Neural cell (in vitro differentiated cells): ENCODE results near the gene TIMM44. TPM values are rescaled to one million over a fixed set of nuclear protein-coding genes. Genes with fewer than 3 reads are reported as not detected.

Experiments used
- H2AFZ ChIP-seq: fragments of 200-600, 300-800 bp; sonication (generic), shearing (Covaris generic); 2 replicates; pipeline ENCODE4 v1.6.0; 2014; ENCODE audit warnings: low read depth, mild to moderate bottlenecking, antibody characterized with exemption, low read length, moderate library complexity
- H3F3A ChIP-seq: fragments of 200-600 bp; shearing (Covaris generic); 2 replicates; pipeline ENCODE4 v1.6.1; 2016; ENCODE audit warnings: mild to moderate bottlenecking, moderate library complexity, mixed read lengths, antibody characterized with exemption, low read length; ENCODE audit not compliant: insufficient read depth, poor library complexity, severe bottlenecking
- H3K27ac ChIP-seq: fragments of 200-600, 300-800 bp; sonication (generic), shearing (Covaris generic); 2 replicates; pipeline ENCODE4 v1.5.1; 2014; ENCODE audit warnings: mild to moderate bottlenecking, low read length, moderate library complexity
- H3K27me3 ChIP-seq: fragments of 300-800, 200-600 bp; sonication (generic), shearing (Covaris generic); 2 replicates; pipeline ENCODE4 v1.6.0; 2014; ENCODE audit warnings: mild to moderate bottlenecking, low read depth, low read length, moderate library complexity; ENCODE audit not compliant: insufficient read depth
- H3K36me3 ChIP-seq: fragments of 300-800, 200-600 bp; sonication (generic), shearing (Covaris generic); 2 replicates; pipeline ENCODE4 v1.5.1; 2014; ENCODE audit warnings: mild to moderate bottlenecking, antibody characterized with exemption, low read length, moderate library complexity; ENCODE audit not compliant: insufficient read depth
- H3K4me2 ChIP-seq: fragments of 300-800, 200-600 bp; sonication (generic), shearing (Covaris generic); 2 replicates; pipeline ENCODE4 v1.6.0; 2014; ENCODE audit warnings: mild to moderate bottlenecking, low read length
- H3K4me3 ChIP-seq: fragments of 300-800, 200-600 bp; sonication (generic), shearing (Covaris generic); 2 replicates; pipeline ENCODE4 v1.5.1; 2014; ENCODE audit warnings: mild to moderate bottlenecking, low read length, moderate library complexity
- H3K79me2 ChIP-seq: fragments of 200-600 bp; shearing (Covaris generic); replicated peaks from 2 replicates; pipeline ENCODE4 v1.6.0; 2014; ENCODE audit warnings: mild to moderate bottlenecking, low read length, moderate library complexity; ENCODE audit not compliant: insufficient read depth
- H3K9ac ChIP-seq: fragments of 300-800, 200-600 bp; sonication (generic), shearing (Covaris generic); 2 replicates; pipeline ENCODE4 v1.6.1; 2016; ENCODE audit warnings: mild to moderate bottlenecking, low read length, mixed read lengths
- H3K9me2 ChIP-seq: fragments of 200-600 bp; shearing (Covaris generic); 2 replicates; pipeline ENCODE4 v1.6.1; 2016; ENCODE audit warnings: mild to moderate bottlenecking, low read length, mixed read lengths; ENCODE audit not compliant: insufficient read depth
- H3K9me3 ChIP-seq: fragments of 200-600, 300-800 bp; sonication (generic), shearing (Covaris generic); 2 replicates; pipeline ENCODE4 v1.6.1; 2016; ENCODE audit warnings: mild to moderate bottlenecking, mixed run types, low read length, moderate library complexity, mixed read lengths
- H4K20me1 ChIP-seq: fragments of 200-600 bp; shearing (Covaris generic); 2 replicates; pipeline ENCODE4 v1.6.1; 2016; ENCODE audit warnings: mild to moderate bottlenecking, mixed run types; ENCODE audit not compliant: insufficient read depth
- EP300 ChIP-seq: fragments of 450-650 bp; conservative IDR thresholded peaks from 2 replicates; pipeline ENCODE4 v1.6.1; 2014; ENCODE audit warnings: antibody characterized with exemption, mild to moderate bottlenecking, moderate library complexity; ENCODE audit not compliant: poor library complexity, severe bottlenecking
- EZH2 ChIP-seq: fragments of 200-600, 300-800 bp; shearing (Covaris generic), sonication (generic); IDR thresholded peaks from 2 replicates; pipeline ENCODE4 v1.6.1; 2014; ENCODE audit warnings: antibody characterized with exemption, low read length, borderline replicate concordance, mild to moderate bottlenecking; ENCODE audit not compliant: insufficient read depth, poor library complexity, severe bottlenecking
- MXI1 ChIP-seq: fragments of 450-650 bp; conservative IDR thresholded peaks from 2 replicates; pipeline ENCODE4 v1.6.1; 2014; ENCODE audit warnings: antibody characterized with exemption, mild to moderate bottlenecking; ENCODE audit not compliant: poor library complexity, severe bottlenecking
- POLR2AphosphoS5 ChIP-seq: IDR thresholded peaks from 2 replicates; pipeline ENCODE4 v1.6.1; 2012
- RAD21 ChIP-seq: fragments of 450-650 bp; conservative IDR thresholded peaks from 2 replicates; pipeline ENCODE4 v1.6.1; 2014; ENCODE audit warnings: antibody characterized with exemption, mild to moderate bottlenecking, moderate library complexity
- SMC3 ChIP-seq: fragments of 450-650 bp; conservative IDR thresholded peaks from 2 replicates; pipeline ENCODE4 v1.6.1; 2014; ENCODE audit warnings: antibody characterized with exemption, mild to moderate bottlenecking, moderate library complexity; ENCODE audit not compliant: poor library complexity
- TAF1 ChIP-seq: IDR thresholded peaks from 2 replicates; pipeline ENCODE4 v1.6.1; 2012; ENCODE audit warnings: low read depth
- polyA plus RNA-seq: library from polyadenylated mRNA; depleted of rRNA; stranded (reverse); fragments of >200 nt; gene quantifications from 2 replicates; pipeline ENCODE4 v1.2.3, GENCODE V29; 2014
- TF ChIP-seq, protein P1 (sequence below): fragments of 450-650 bp; IDR thresholded peaks from 2 replicates; pipeline ENCODE4 v1.5.1; 2014; ENCODE audit warnings: antibody characterized with exemption, mild to moderate bottlenecking, moderate library complexity; ENCODE audit not compliant: poor library complexity, severe bottlenecking
- TF ChIP-seq, protein P2 (sequence below): IDR thresholded peaks from 2 replicates; pipeline ENCODE4 v1.6.1; 2012; ENCODE audit warnings: borderline replicate concordance

TIMM44 gene
- polyA plus RNA-seq, 1 donor from 2014 or later: 48.3 TPM

DNA sequence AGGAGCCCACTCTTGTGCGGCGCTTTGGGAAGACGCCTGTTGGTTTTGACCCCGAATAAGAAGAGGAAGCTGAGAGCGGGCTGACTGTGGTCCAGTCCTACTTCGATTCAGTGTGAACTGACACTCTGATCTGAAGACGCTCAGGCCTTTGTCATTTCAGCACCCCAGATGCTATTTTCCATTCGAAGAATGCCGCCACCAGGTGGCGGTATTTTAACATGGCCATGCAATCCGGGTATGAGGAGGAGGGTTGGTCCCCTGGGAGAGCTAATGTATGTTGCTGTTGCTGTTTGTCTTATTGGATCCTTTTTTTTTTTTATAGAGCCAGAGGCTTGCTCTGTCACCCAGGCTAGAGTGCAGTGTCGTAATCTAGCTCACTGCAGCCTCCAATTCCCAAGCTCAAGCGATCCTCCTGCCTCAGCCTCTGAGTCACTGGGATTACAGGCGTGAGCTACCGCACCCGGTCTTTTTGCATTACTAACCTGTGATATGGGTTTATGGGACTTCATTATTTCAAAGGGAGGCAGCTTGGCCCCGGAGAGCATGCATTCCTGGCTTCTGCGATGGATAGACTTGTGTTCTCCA lies 803 bp upstream of the TIMM44 start:
- Histone ChIP-seq H3F3A (peaks cover 4% of the 10 kb centered on the region), H2AFZ (peak overlapping the region; percentile 49), H3K4me2 (peak overlapping the region; percentile 71), H3K9me3 (no peaks in the 10 kb centered on the region), H3K27me3 (no peaks in the 10 kb centered on the region), H3K36me3 (no peaks in the 10 kb centered on the region), H3K9me2 (no peaks in the 10 kb centered on the region), H3K4me3 (peak overlapping the region; percentile 86), H3K9ac (peak overlapping the region; percentile 94), H3K27ac (peak overlapping the region; percentile 91), H3K79me2 (peaks cover 13% of the 10 kb centered on the region), H4K20me1 (no peaks in the 10 kb centered on the region)
- TF ChIP-seq RAD21: peak; percentile 78
- peak; percentile 95 for TF ChIP-seq SMC3
- TF ChIP-seq, protein P1, sequence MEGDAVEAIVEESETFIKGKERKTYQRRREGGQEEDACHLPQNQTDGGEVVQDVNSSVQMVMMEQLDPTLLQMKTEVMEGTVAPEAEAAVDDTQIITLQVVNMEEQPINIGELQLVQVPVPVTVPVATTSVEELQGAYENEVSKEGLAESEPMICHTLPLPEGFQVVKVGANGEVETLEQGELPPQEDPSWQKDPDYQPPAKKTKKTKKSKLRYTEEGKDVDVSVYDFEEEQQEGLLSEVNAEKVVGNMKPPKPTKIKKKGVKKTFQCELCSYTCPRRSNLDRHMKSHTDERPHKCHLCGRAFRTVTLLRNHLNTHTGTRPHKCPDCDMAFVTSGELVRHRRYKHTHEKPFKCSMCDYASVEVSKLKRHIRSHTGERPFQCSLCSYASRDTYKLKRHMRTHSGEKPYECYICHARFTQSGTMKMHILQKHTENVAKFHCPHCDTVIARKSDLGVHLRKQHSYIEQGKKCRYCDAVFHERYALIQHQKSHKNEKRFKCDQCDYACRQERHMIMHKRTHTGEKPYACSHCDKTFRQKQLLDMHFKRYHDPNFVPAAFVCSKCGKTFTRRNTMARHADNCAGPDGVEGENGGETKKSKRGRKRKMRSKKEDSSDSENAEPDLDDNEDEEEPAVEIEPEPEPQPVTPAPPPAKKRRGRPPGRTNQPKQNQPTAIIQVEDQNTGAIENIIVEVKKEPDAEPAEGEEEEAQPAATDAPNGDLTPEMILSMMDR: peak; percentile 98
- TF ChIP-seq, protein P2, sequence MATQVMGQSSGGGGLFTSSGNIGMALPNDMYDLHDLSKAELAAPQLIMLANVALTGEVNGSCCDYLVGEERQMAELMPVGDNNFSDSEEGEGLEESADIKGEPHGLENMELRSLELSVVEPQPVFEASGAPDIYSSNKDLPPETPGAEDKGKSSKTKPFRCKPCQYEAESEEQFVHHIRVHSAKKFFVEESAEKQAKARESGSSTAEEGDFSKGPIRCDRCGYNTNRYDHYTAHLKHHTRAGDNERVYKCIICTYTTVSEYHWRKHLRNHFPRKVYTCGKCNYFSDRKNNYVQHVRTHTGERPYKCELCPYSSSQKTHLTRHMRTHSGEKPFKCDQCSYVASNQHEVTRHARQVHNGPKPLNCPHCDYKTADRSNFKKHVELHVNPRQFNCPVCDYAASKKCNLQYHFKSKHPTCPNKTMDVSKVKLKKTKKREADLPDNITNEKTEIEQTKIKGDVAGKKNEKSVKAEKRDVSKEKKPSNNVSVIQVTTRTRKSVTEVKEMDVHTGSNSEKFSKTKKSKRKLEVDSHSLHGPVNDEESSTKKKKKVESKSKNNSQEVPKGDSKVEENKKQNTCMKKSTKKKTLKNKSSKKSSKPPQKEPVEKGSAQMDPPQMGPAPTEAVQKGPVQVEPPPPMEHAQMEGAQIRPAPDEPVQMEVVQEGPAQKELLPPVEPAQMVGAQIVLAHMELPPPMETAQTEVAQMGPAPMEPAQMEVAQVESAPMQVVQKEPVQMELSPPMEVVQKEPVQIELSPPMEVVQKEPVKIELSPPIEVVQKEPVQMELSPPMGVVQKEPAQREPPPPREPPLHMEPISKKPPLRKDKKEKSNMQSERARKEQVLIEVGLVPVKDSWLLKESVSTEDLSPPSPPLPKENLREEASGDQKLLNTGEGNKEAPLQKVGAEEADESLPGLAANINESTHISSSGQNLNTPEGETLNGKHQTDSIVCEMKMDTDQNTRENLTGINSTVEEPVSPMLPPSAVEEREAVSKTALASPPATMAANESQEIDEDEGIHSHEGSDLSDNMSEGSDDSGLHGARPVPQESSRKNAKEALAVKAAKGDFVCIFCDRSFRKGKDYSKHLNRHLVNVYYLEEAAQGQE: no peak
- peak; percentile 84 for TF ChIP-seq MXI1
- no peak for TF ChIP-seq EP300

DNA sequence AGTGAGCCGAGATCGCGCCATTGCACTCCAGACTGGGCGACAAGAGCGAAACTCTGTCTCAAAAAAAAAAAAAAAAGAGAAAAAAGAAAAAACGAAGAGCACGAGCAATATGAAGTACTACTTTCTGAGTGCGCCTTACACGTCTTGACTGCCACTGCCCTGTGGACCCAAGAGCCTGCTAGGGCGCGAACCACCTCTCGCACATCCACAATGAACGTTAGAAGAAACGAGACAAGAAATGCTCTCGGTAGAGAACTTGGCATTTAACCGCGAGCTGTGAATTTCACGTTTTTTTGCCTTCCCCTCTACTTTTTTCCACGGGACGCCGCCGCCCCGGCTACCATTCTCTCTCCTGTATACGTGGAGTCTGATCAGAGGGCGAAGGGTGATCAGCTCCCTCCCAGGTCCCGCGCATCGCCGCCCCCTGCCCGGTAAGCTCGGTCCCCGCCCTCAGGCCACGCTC lies 454 bp downstream of the TIMM44 start:
- H2AFZ ChIP-seq: peak overlapping the region; percentile 63
- H3K27me3 ChIP-seq: no peaks in the 10 kb centered on the region
- no peaks in the 10 kb centered on the region for H3K9me2 ChIP-seq
- no peaks in the 10 kb centered on the region for H3K9me3 ChIP-seq
- no peaks in the 10 kb centered on the region for H3K36me3 ChIP-seq
- H3K4me2 ChIP-seq: peak overlapping the region; percentile 77
- peaks cover 4% of the 10 kb centered on the region for H3F3A ChIP-seq
- peak overlapping the region; percentile 91 for H3K27ac ChIP-seq
- peak overlapping the region; percentile 94 for H3K9ac ChIP-seq
- H3K79me2 ChIP-seq: peaks cover 13% of the 10 kb centered on the region
- TF ChIP-seq EZH2: no peak
- no peak for TF ChIP-seq SMC3
- no peak for TF ChIP-seq EP300
- TF ChIP-seq, protein P1: no peak
- TF ChIP-seq MXI1: no peak
- TF ChIP-seq, protein P2: no peak
- no peak for TF ChIP-seq RAD21
- TF ChIP-seq TAF1: no peak
- no peak for TF ChIP-seq POLR2AphosphoS5
- no peaks in the 10 kb centered on the region for H4K20me1 ChIP-seq
- peak overlapping the region; percentile 86 for H3K4me3 ChIP-seq
